Neutrophil (primary cell): Measurements from ENCODE around the gene ACTG1.

ENCODE experiments used
- H3K27ac ChIP-seq: fragments of 200-600 bp; sonication (generic); 2 replicates; pipeline ENCODE4 v1.5.1; 2016; ENCODE audit warnings: mild to moderate bottlenecking, moderate library complexity
- H3K27me3 ChIP-seq: fragments of 200-600 bp; sonication (generic); 2 replicates; pipeline ENCODE4 v1.6.0; 2016; ENCODE audit warnings: mild to moderate bottlenecking
- H3K36me3 ChIP-seq: fragments of 200-600 bp; sonication (generic); 2 replicates; pipeline ENCODE4 v1.5.1; 2017
- H3K4me1 ChIP-seq, 2 experiments: fragments of 200-600 bp in 1 of 2; sonication (generic) in 1 of 2; 1 replicate in 1 of 2; 2 replicates in 1 of 2; pipeline versions ENCODE4 v1.5.1 to v1.6.1; 2013 to 2016; ENCODE audit warnings: low read depth in 1 of 2, low read length in 1 of 2, mild to moderate bottlenecking in 1 of 2, moderate library complexity in 1 of 2; ENCODE audit not compliant: control insufficient read depth in 1 of 2, insufficient read depth in 1 of 2
- H3K4me3 ChIP-seq, 2 experiments: fragments of 200-600 bp in 1 of 2; sonication (generic) in 1 of 2; 1 replicate in 1 of 2; 2 replicates in 1 of 2; pipeline ENCODE4 v1.5.1; 2013 to 2016; ENCODE audit warnings: low read depth in 1 of 2, low read length in 1 of 2, mild to moderate bottlenecking in 1 of 2, moderate library complexity in 1 of 2
- H3K9me3 ChIP-seq: fragments of 200-600 bp; sonication (generic); 2 replicates; pipeline ENCODE4 v1.5.1; 2016
- CTCF ChIP-seq: fragments of 200-600 bp; sonication (generic); IDR thresholded peaks from 2 replicates; pipeline ENCODE4 v1.5.1; 2016; ENCODE audit warnings: antibody characterized with exemption

Gene ACTG1

GRCh38 chr17:81543339-81543675, 30.7 kb upstream of the ACTG1 start:
- Histone ChIP-seq H3K4me1 (no peaks in the 10 kb centered on the region), H3K36me3 (peaks cover 90% of the 10 kb centered on the region), H3K27ac (no peak overlapping the region), H3K4me3 (no peak overlapping the region), H3K9me3 (no peaks in the 10 kb centered on the region), H3K27me3 (peaks cover 5% of the 10 kb centered on the region)
- TF ChIP-seq CTCF = no peak

GRCh38 chr17:81542431-81543338, 30.1 kb upstream of the ACTG1 start:
- no peak for TF ChIP-seq CTCF
- Histone ChIP-seq H3K9me3 (no peaks in the 10 kb centered on the region), H3K4me3 (no peak overlapping the region), H3K27ac (no peak overlapping the region), H3K27me3 (peaks cover 11% of the 10 kb centered on the region), H3K36me3 (peaks cover 84% of the 10 kb centered on the region), H3K4me1 (no peaks in the 10 kb centered on the region)

GRCh38 chr17:81541123-81541522, 28.5 kb upstream of the ACTG1 start:
- H3K9me3 ChIP-seq = no peaks in the 10 kb centered on the region
- no peak overlapping the region for H3K4me3 ChIP-seq
- peaks cover 68% of the 10 kb centered on the region for H3K36me3 ChIP-seq
- TF ChIP-seq CTCF = no peak
- H3K4me1 ChIP-seq = no peaks in the 10 kb centered on the region
- H3K27me3 ChIP-seq = peaks cover 27% of the 10 kb centered on the region
- H3K27ac ChIP-seq = no peak overlapping the region

GRCh38 chr17:81540676-81541027, 28.1 kb upstream of the ACTG1 start:
- no peak for TF ChIP-seq CTCF
- Histone ChIP-seq H3K27me3 (peaks cover 32% of the 10 kb centered on the region), H3K36me3 (peaks cover 63% of the 10 kb centered on the region), H3K4me3 (no peak overlapping the region), H3K9me3 (no peaks in the 10 kb centered on the region), H3K4me1 (no peaks in the 10 kb centered on the region), H3K27ac (no peak overlapping the region)

GRCh38 chr17:81539961-81540675, 27.5 kb upstream of the ACTG1 start:
- Histone ChIP-seq H3K27ac (no peak overlapping the region), H3K9me3 (no peaks in the 10 kb centered on the region), H3K27me3 (peaks cover 37% of the 10 kb centered on the region), H3K36me3 (peaks cover 58% of the 10 kb centered on the region), H3K4me1 (no peaks in the 10 kb centered on the region), H3K4me3 (no peak overlapping the region)
- no peak for TF ChIP-seq CTCF
